IPS DF 4.7 (cell line): ENCODE results near the gene NUDCD3.

Experiments
- DNase-seq: peaks from one replicate; pipeline ENCODE4 v3.0.0-alpha.2; 2013; ENCODE audit warnings: low spot score; ENCODE audit errors: extremely low read depth

NUDCD3 gene

GRCh38 chr7:44384586-44385433 lies 105.6 kb downstream of the NUDCD3 start:
- no peak for DNase-seq

GRCh38 chr7:44383566-44383965 lies 106.9 kb downstream of the NUDCD3 start:
- no peak for DNase-seq

GRCh38 chr7:44382459-44383265 lies 107.8 kb downstream of the NUDCD3 start:
- DNase-seq, result no peak

GRCh38 chr7:44381494-44382220 lies 108.8 kb downstream of the NUDCD3 start:
- no peak for DNase-seq

GRCh38 chr7:44380831-44381493 lies 109.5 kb downstream of the NUDCD3 start:
- no peak for DNase-seq

- no peak for DNase-seq
Observed at GRCh38 chr7:44380189-44380830, 110.1 kb downstream of the NUDCD3 start.

GRCh38 chr7:44379366-44380188 lies 110.9 kb downstream of the NUDCD3 start:
- DNase-seq, result no peak

GRCh38 chr7:44378744-44379143 lies 111.7 kb downstream of the NUDCD3 start:
- no peak for DNase-seq

- no peak for DNase-seq
Observed at GRCh38 chr7:44377681-44378421, 112.6 kb downstream of the NUDCD3 start.

GRCh38 chr7:44377134-44377463 lies 113.4 kb downstream of the NUDCD3 start:
- no peak for DNase-seq

- DNase-seq, result no peak
Observed at GRCh38 chr7:44376429-44377133, 113.9 kb downstream of the NUDCD3 start.

- no peak for DNase-seq
Observed at GRCh38 chr7:44375926-44376342, 114.5 kb downstream of the NUDCD3 start.

GRCh38 chr7:44375236-44375699 lies 115.2 kb downstream of the NUDCD3 start:
- no peak for DNase-seq

GRCh38 chr7:44374007-44374763 lies 116.3 kb downstream of the NUDCD3 start:
- DNase-seq, result no peak

- DNase-seq, result no peak
Observed at GRCh38 chr7:44373418-44373740, 117.1 kb downstream of the NUDCD3 start.

- DNase-seq, result no peak
Observed at GRCh38 chr7:44372560-44373417, 117.7 kb downstream of the NUDCD3 start.

GRCh38 chr7:44368885-44369284 lies 121.6 kb downstream of the NUDCD3 start:
- no peak for DNase-seq
